DND-41 (cell line): ENCODE measurements around the gene OR51B4.

Experiments
- ATAC-seq: fragments of 200-7000 bp; cut with Tn5 transposase; 3 replicates; pipeline ENCODE4 v1.9.1; 2021; ENCODE audit warnings: low read depth; ENCODE audit not compliant: insufficient read depth
- DNase-seq: peaks from one replicate; pipeline ENCODE4 v3.0.0-alpha.2; 2020
- H2AFZ ChIP-seq: 2 replicates; pipeline ENCODE4 v1.6.0; 2012; ENCODE audit warnings: low read depth, low read length
- H3K27ac ChIP-seq: 2 replicates; pipeline ENCODE4 v1.5.1; 2012; ENCODE audit warnings: low read length, inconsistent platforms
- H3K27me3 ChIP-seq: fragments of 200-600 bp; sonication (generic); 2 replicates; pipeline ENCODE4 v1.6.0; 2012; ENCODE audit warnings: low read length, mild to moderate bottlenecking, inconsistent platforms; ENCODE audit not compliant: insufficient read depth, poor library complexity
- H3K36me3 ChIP-seq: 2 replicates; pipeline ENCODE4 v1.5.1; 2012; ENCODE audit warnings: low read length, inconsistent platforms; ENCODE audit not compliant: insufficient read depth
- H3K4me1 ChIP-seq: 2 replicates; pipeline ENCODE4 v1.5.1; 2012; ENCODE audit warnings: mild to moderate bottlenecking, low read length; ENCODE audit not compliant: insufficient read depth
- H3K4me2 ChIP-seq: 2 replicates; pipeline ENCODE4 v1.6.0; 2012; ENCODE audit warnings: mild to moderate bottlenecking, moderate library complexity, low read length, inconsistent platforms; ENCODE audit not compliant: insufficient read depth
- H3K4me3 ChIP-seq, 2 experiments: fragments of 200-600 bp in 1 of 2; shearing (Covaris generic) in 1 of 2; 2 replicates each; pipeline ENCODE4 v1.5.1; 2012 to 2016; ENCODE audit warnings: inconsistent platforms in 2 of 2, low read length in 2 of 2, mild to moderate bottlenecking in 2 of 2, low read depth in 1 of 2, moderate library complexity in 1 of 2
- H3K79me2 ChIP-seq: 2 replicates; pipeline ENCODE4 v1.6.0; 2012; ENCODE audit warnings: low read length, inconsistent platforms; ENCODE audit not compliant: insufficient read depth
- H3K9ac ChIP-seq: 2 replicates; pipeline ENCODE4 v1.6.0; 2012; ENCODE audit warnings: low read depth, mild to moderate bottlenecking, inconsistent platforms, low read length, moderate library complexity
- H3K9me3 ChIP-seq: 2 replicates; pipeline ENCODE4 v1.5.1; 2012; ENCODE audit warnings: low read length, moderate library complexity, mild to moderate bottlenecking, inconsistent platforms; ENCODE audit not compliant: insufficient read depth, severe bottlenecking
- H4K20me1 ChIP-seq: 2 replicates; pipeline ENCODE4 v1.6.0; 2012; ENCODE audit warnings: low read length; ENCODE audit not compliant: insufficient read depth
- CTCF ChIP-seq: IDR thresholded peaks from 2 replicates; pipeline ENCODE4 v1.5.1; 2012; ENCODE audit warnings: borderline replicate concordance, low read length, moderate library complexity, mild to moderate bottlenecking; ENCODE audit not compliant: poor library complexity, severe bottlenecking; ENCODE audit errors: extremely low read depth
- EZH2 ChIP-seq: IDR thresholded peaks from 3 replicates; pipeline ENCODE4 v1.6.1; 2012; ENCODE audit warnings: borderline replicate concordance, low read depth, mild to moderate bottlenecking, moderate library complexity, low read length, inconsistent platforms; ENCODE audit not compliant: severe bottlenecking

OR51B4 gene

GRCh38 chr11:5276697-5277096, 25.0 kb downstream of the OR51B4 start:
- DNase-seq, result no peak
- Histone ChIP-seq H3K27me3 (peaks cover 6% of the 10 kb centered on the region), H3K4me1 (no peaks in the 10 kb centered on the region), H3K9me3 (no peaks in the 10 kb centered on the region), H3K79me2 (no peaks in the 10 kb centered on the region), H3K9ac (no peak overlapping the region), H3K36me3 (no peaks in the 10 kb centered on the region), H3K4me2 (no peak overlapping the region), H2AFZ (no peak overlapping the region), H3K27ac (no peak overlapping the region), H4K20me1 (no peaks in the 10 kb centered on the region), H3K4me3 (no peak overlapping the region)
- no peak for ATAC-seq
- no peak for TF ChIP-seq CTCF
- TF ChIP-seq EZH2, result no peak

GRCh38 chr11:5275369-5276110, 26.2 kb downstream of the OR51B4 start:
- Histone ChIP-seq H4K20me1 (no peaks in the 10 kb centered on the region), H3K79me2 (no peaks in the 10 kb centered on the region), H3K27me3 (peaks cover 6% of the 10 kb centered on the region), H3K4me1 (no peaks in the 10 kb centered on the region), H3K4me2 (no peak overlapping the region), H3K9me3 (no peaks in the 10 kb centered on the region), H3K4me3 (no peak overlapping the region), H3K36me3 (no peaks in the 10 kb centered on the region), H3K27ac (no peak overlapping the region), H2AFZ (no peak overlapping the region), H3K9ac (no peak overlapping the region)
- DNase-seq (no peak), ATAC-seq (no peak)
- TF ChIP-seq EZH2 (no peak), CTCF (no peak)

GRCh38 chr11:5274395-5274794, 27.4 kb downstream of the OR51B4 start:
- no peak for TF ChIP-seq EZH2
- TF ChIP-seq CTCF, result no peak
- Histone ChIP-seq H4K20me1 (no peaks in the 10 kb centered on the region), H3K4me3 (no peak overlapping the region), H3K4me1 (no peaks in the 10 kb centered on the region), H3K36me3 (no peaks in the 10 kb centered on the region), H3K9ac (no peak overlapping the region), H3K27ac (no peak overlapping the region), H3K79me2 (no peaks in the 10 kb centered on the region), H3K27me3 (peaks cover 6% of the 10 kb centered on the region), H3K4me2 (no peak overlapping the region), H3K9me3 (no peaks in the 10 kb centered on the region), H2AFZ (no peak overlapping the region)
- ATAC-seq, result no peak
- no peak for DNase-seq
